Measurements from ENCODE around the gene FBXL20.
"Not testable (repeated sequence)": the region's sequence is repeated elsewhere in the genome, so short reads cannot be mapped to it uniquely, and the experiment has no call there.

Gene FBXL20

GRCh38 chr17:39332092-39332491 lies 69.3 kb downstream of the FBXL20 start:
- DNase-seq (ENCODE audit: insufficient read length, low spot score) = no peak
- TF ChIP-seq POLR2A (IDR thresholded peaks at IDR 0.05; ENCODE audit: low read depth, low read length) = no peak
- FAIRE-seq = no peak

GRCh38 chr17:39328815-39329214 lies 72.6 kb downstream of the FBXL20 start:
- FAIRE-seq (no peak), DNase-seq (ENCODE audit: insufficient read length, low spot score) (no peak)
- TF ChIP-seq POLR2A (IDR thresholded peaks at IDR 0.05; ENCODE audit: low read depth, low read length) = no peak

GRCh38 chr17:39327109-39327508 lies 74.3 kb downstream of the FBXL20 start:
- no peak for TF ChIP-seq POLR2A (IDR thresholded peaks at IDR 0.05; ENCODE audit: low read depth, low read length)
- no peak for DNase-seq (ENCODE audit: insufficient read length, low spot score)
- FAIRE-seq = no peak

GRCh38 chr17:39325528-39326240 lies 75.7 kb downstream of the FBXL20 start:
- no peak for TF ChIP-seq POLR2A (IDR thresholded peaks at IDR 0.05; ENCODE audit: low read depth, low read length)
- FAIRE-seq (no peak), DNase-seq (ENCODE audit: insufficient read length, low spot score) (no peak)

GRCh38 chr17:39318636-39319035 lies 82.8 kb downstream of the FBXL20 start:
- TF ChIP-seq POLR2A (IDR thresholded peaks at IDR 0.05; ENCODE audit: low read depth, low read length) = no peak
- FAIRE-seq (no peak), DNase-seq (ENCODE audit: insufficient read length, low spot score) (no peak)

- TF ChIP-seq POLR2A (IDR thresholded peaks at IDR 0.05; ENCODE audit: low read depth, low read length) = no peak
- DNase-seq (ENCODE audit: insufficient read length, low spot score) = no peak
- FAIRE-seq = no peak
Observed at GRCh38 chr17:39306509-39307212, 94.8 kb downstream of the FBXL20 start.

- DNase-seq (ENCODE audit: insufficient read length, low spot score) (no peak), FAIRE-seq (no peak)
- TF ChIP-seq POLR2A (IDR thresholded peaks at IDR 0.05; ENCODE audit: low read depth, low read length) = no peak
Observed at GRCh38 chr17:39305978-39306377, 95.4 kb downstream of the FBXL20 start.

- no peak for TF ChIP-seq POLR2A (IDR thresholded peaks at IDR 0.05; ENCODE audit: low read depth, low read length)
- FAIRE-seq (no peak), DNase-seq (ENCODE audit: insufficient read length, low spot score) (no peak)
Observed at GRCh38 chr17:39304188-39304587, 97.2 kb downstream of the FBXL20 start.

GRCh38 chr17:39294060-39294459 lies 107.4 kb downstream of the FBXL20 start:
- FAIRE-seq (no peak), DNase-seq (ENCODE audit: insufficient read length, low spot score) (no peak)
- no peak for TF ChIP-seq POLR2A (IDR thresholded peaks at IDR 0.05; ENCODE audit: low read depth, low read length)

GRCh38 chr17:39292546-39292945 lies 108.9 kb downstream of the FBXL20 start:
- not testable (repeated sequence) for DNase-seq (ENCODE audit: insufficient read length, low spot score); FAIRE-seq

GRCh38 chr17:39286513-39286912 lies 114.9 kb downstream of the FBXL20 start:
- DNase-seq (ENCODE audit: insufficient read length, low spot score); FAIRE-seq: not testable (repeated sequence)

GRCh38 chr17:39284685-39285084 lies 116.7 kb downstream of the FBXL20 start:
- no peak for FAIRE-seq
- no peak for DNase-seq (ENCODE audit: insufficient read length, low spot score)

GRCh38 chr17:39283896-39284295 lies 117.5 kb downstream of the FBXL20 start:
- TF ChIP-seq POLR2A (IDR thresholded peaks at IDR 0.05; ENCODE audit: low read depth, low read length) = no peak
- FAIRE-seq (no peak), DNase-seq (ENCODE audit: insufficient read length, low spot score) (no peak)

More at GRCh38 chr17:39284685-39285084, 116.7 kb downstream of the FBXL20 start:
- no peak for TF ChIP-seq POLR2A (IDR thresholded peaks at IDR 0.05; ENCODE audit: low read depth, low read length)

- FAIRE-seq (no peak), DNase-seq (ENCODE audit: insufficient read length, low spot score) (no peak)
- no peak for TF ChIP-seq POLR2A (IDR thresholded peaks at IDR 0.05; ENCODE audit: low read depth, low read length)
Observed at GRCh38 chr17:39283098-39283497, 118.3 kb downstream of the FBXL20 start.

- no peak for TF ChIP-seq POLR2A (IDR thresholded peaks at IDR 0.05; ENCODE audit: low read depth, low read length)
- DNase-seq (ENCODE audit: insufficient read length, low spot score) = no peak
- no peak for FAIRE-seq
Observed at GRCh38 chr17:39281806-39282205, 119.6 kb downstream of the FBXL20 start.

- FAIRE-seq; DNase-seq (ENCODE audit: insufficient read length, low spot score): not testable (repeated sequence)
Observed at GRCh38 chr17:39278246-39278645, 123.2 kb downstream of the FBXL20 start.
